Gastrocnemius medialis (tissue), 4 donors: ENCODE measurements around the gene KBTBD2. TPM values are rescaled to one million over a fixed set of nuclear protein-coding genes. Genes with fewer than 3 reads are reported as not detected.

Experiments
- ATAC-seq, 2 donors: fragments of 150-250 bp; one replicate each; pipeline ENCODE4 v1.9.1; 2016
- DNase-seq, 2 donors: peaks; one replicate each; pipeline ENCODE4 v3.0.0-alpha.2; 2019
- H3K27ac ChIP-seq, 4 donors: fragments of 200-600 bp; sonication (generic); 1 replicate in 1 of 4; 2 replicates in 3 of 4; pipeline ENCODE4 v1.5.1; 2016 to 2018; ENCODE audit warnings: mild to moderate bottlenecking in 2 of 4, moderate library complexity in 1 of 4
- H3K27me3 ChIP-seq, 3 donors: fragments of 200-600 bp; sonication (generic) in 2 of 3; 1 replicate in 1 of 3; 2 replicates in 2 of 3; pipeline versions ENCODE4 v1.5.1 to v1.6.0; 2016 to 2019; ENCODE audit warnings: mild to moderate bottlenecking in 1 of 3, moderate library complexity in 1 of 3
- H3K36me3 ChIP-seq, 2 donors: fragments of 200-600 bp; sonication (generic) in 1 of 2; one replicate each; pipeline ENCODE4 v1.5.1; 2017 to 2018
- H3K4me1 ChIP-seq, 2 donors: fragments of 200-600 bp; sonication (generic) in 1 of 2; one replicate each; pipeline ENCODE4 v1.5.1; 2016 to 2017; ENCODE audit warnings: mild to moderate bottlenecking in 2 of 2
- H3K4me3 ChIP-seq, 4 donors: fragments of 200-600 bp; sonication (generic) in 3 of 4; 1 replicate in 1 of 4; 2 replicates in 3 of 4; pipeline ENCODE4 v1.5.1; 2016 to 2019; ENCODE audit warnings: mild to moderate bottlenecking in 2 of 4
- H3K9me3 ChIP-seq, 3 donors: fragments of 200-600 bp; sonication (generic) in 2 of 3; 1 replicate in 1 of 3; 2 replicates in 2 of 3; pipeline ENCODE4 v1.5.1; 2016 to 2019
- CTCF ChIP-seq, 5 experiments: fragments of 450-650 bp in 3 of 5; fragments of 200-600 bp in 2 of 5; sonication (generic) in 2 of 5; IDR thresholded peaks in 4 of 5; conservative IDR thresholded peaks in 1 of 5; 1 replicate in 4 of 5; 2 replicates in 1 of 5; pipeline ENCODE4 v1.5.1; 2016 to 2019; ENCODE audit warnings: antibody characterized with exemption in 5 of 5, mild to moderate bottlenecking in 3 of 5, moderate library complexity in 3 of 5
- POLR2A ChIP-seq, 2 donors: fragments of 450-650 bp; IDR thresholded peaks; one replicate each; pipeline ENCODE4 v1.6.1; 2017; ENCODE audit warnings: antibody characterized with exemption in 2 of 2, mild to moderate bottlenecking in 2 of 2, moderate library complexity in 2 of 2
- in situ Hi-C, 4 donors: fragments of 200-750 bp; cut with MboI; loops; one replicate each; pipeline versions ENCODE4 v1.15.0 to v1.8.0; 2017; ENCODE audit warnings: low sequenced_read_pairs in 4 of 4
- intact Hi-C: fragments of 100-400 bp; cut with DNase I; formaldehyde crosslinking; loops from one replicate; pipeline ENCODE4 v1.15.1; 2023; ENCODE audit warnings: low total_unique reads
- total RNA-seq, 4 donors: library from RNA; depleted of rRNA; stranded (reverse); fragments of >200 nt; gene quantifications; one replicate each; pipeline versions ENCODE4 v1.1.0 to v1.2.3, GENCODE V29; 2016

Gene KBTBD2
- 10 to 100 TPM; 54.3 to 92.5 (median 64.1) TPM for total RNA-seq

- ATAC-seq (peak; percentile 53 to 64), DNase-seq (peak; percentile 78 to 85)
- peak in 1 of 5 experiments; percentile 3 for TF ChIP-seq CTCF (IDR thresholded peaks at IDR 0.05 in 4 of 5, conservative IDR thresholded peaks at IDR 0.05 in 1 of 5)
- TF ChIP-seq POLR2A (IDR thresholded peaks at IDR 0.05), result peak; percentile 65 to 81
- no peaks in the 10 kb centered on the region for H3K36me3 ChIP-seq
- in situ Hi-C loops (loop anchor here in 1 of 4 donors (10.0 kb wide), 1 partner anchor 54 kb away; no protein-coding TSS in a partner anchor), intact Hi-C loops (loop anchor here (2.0 to 5.0 kb wide), 7 partner anchors 14 to 399 kb away; partner anchors contain the start of genes FKBP9, LSM5 and NT5C3A)
- H3K4me3 ChIP-seq, result peak within 1 kb of the TSS; percentile 66 to 80 (median 72)
- H3K4me1 ChIP-seq, result peaks cover 40 to 45% of the 10 kb centered on the region in 2 donors
- H3K27me3 ChIP-seq, result no peaks in the 10 kb centered on the region
- peak within 1 kb of the TSS; percentile 90 to 99 (median 96) for H3K27ac ChIP-seq
- no peaks in the 10 kb centered on the region for H3K9me3 ChIP-seq
These were observed at the start of gene KBTBD2 for GRCh38 chr7:32891043-32891799. Gene KBTBD2, minus strand, starts transcription at chr7:32891760. Its CDS starts 12,156 bp downstream, at chr7:32879604.

- DNase-seq (no peak), ATAC-seq (no peak)
- Histone ChIP-seq H3K4me1 (peaks cover 28 to 40% of the 10 kb centered on the region in 2 donors), H3K27me3 (no peaks in the 10 kb centered on the region), H3K36me3 (no peaks in the 10 kb centered on the region), H3K27ac (peak overlapping the region; percentile 82 to 94 (median 91)), H3K9me3 (no peaks in the 10 kb centered on the region), H3K4me3 (peak overlapping the region; percentile 71 to 91 (median 80))
- intact Hi-C loops (loop anchor here (5.0 kb wide), 1 partner anchor 449 kb away; the partner anchor contains the start of gene LSM5), in situ Hi-C loops (loop anchor here in 2 of 4 donors (10.0 to 25.0 kb wide), 2 partner anchors 46 to 104 kb away; partner anchors contain the start of gene KBTBD2 (in 1 of the 2))
- TF ChIP-seq CTCF (IDR thresholded peaks at IDR 0.05 in 4 of 5, conservative IDR thresholded peaks at IDR 0.05 in 1 of 5) (no peak), POLR2A (IDR thresholded peaks at IDR 0.05) (no peak)
These were observed 49.6 kb upstream of the KBTBD2 start for GRCh38 chr7:32941181-32941580.

GRCh38 chr7:32937344-32938174, 46.0 kb upstream of the KBTBD2 start:
- ATAC-seq (peak; percentile 33 to 58), DNase-seq (peak; percentile 38 to 47)
- TF ChIP-seq POLR2A (IDR thresholded peaks at IDR 0.05) (no peak), CTCF (IDR thresholded peaks at IDR 0.05 in 4 of 5, conservative IDR thresholded peaks at IDR 0.05 in 1 of 5) (no peak)
- Histone ChIP-seq H3K4me3 (no peak overlapping the region), H3K27me3 (no peaks in the 10 kb centered on the region), H3K9me3 (no peaks in the 10 kb centered on the region), H3K27ac (peak overlapping the region; percentile 10 to 75 (median 44)), H3K36me3 (peaks cover 0 to 12% of the 10 kb centered on the region in 2 donors), H3K4me1 (peaks cover 28 to 40% of the 10 kb centered on the region in 2 donors)
- in situ Hi-C loops, result loop anchor here in 2 of 4 donors (10.0 to 25.0 kb wide), 2 partner anchors 93 to 100 kb away; no protein-coding TSS in a partner anchor
- intact Hi-C loops, result no loop called here

- ATAC-seq (no peak), DNase-seq (no peak)
- Histone ChIP-seq H3K27ac (peak overlapping the region in 2 of 4 donors; percentile 75), H3K4me1 (peaks cover 25 to 37% of the 10 kb centered on the region in 2 donors), H3K9me3 (no peaks in the 10 kb centered on the region), H3K4me3 (no peak overlapping the region), H3K36me3 (peaks cover 0 to 21% of the 10 kb centered on the region in 2 donors), H3K27me3 (no peaks in the 10 kb centered on the region)
- TF ChIP-seq CTCF (IDR thresholded peaks at IDR 0.05 in 4 of 5, conservative IDR thresholded peaks at IDR 0.05 in 1 of 5) (no peak), POLR2A (IDR thresholded peaks at IDR 0.05) (no peak)
- intact Hi-C loops (no loop called here), in situ Hi-C loops (loop anchor here in 2 of 4 donors (10.0 to 25.0 kb wide), 2 partner anchors 92 to 99 kb away; no protein-coding TSS in a partner anchor)
These were observed 45.1 kb upstream of the KBTBD2 start for GRCh38 chr7:32936689-32937088.
